T-cell (primary cell): Measurements from ENCODE around the gene ADAMTS12. TPM values are rescaled to one million over a fixed set of nuclear protein-coding genes. Genes with fewer than 3 reads are reported as not detected.

Experiments
- ATAC-seq, 4 experiments: fragments of 200-7000 bp in 3 of 4; fragments of 150-1000 bp in 1 of 4; cut with Tn5 transposase; replicated peaks in 1 of 4; 1 replicate in 3 of 4; 2 replicates in 1 of 4; pipeline ENCODE4 v1.10.0; 2021; ENCODE audit warnings: moderate library complexity in 3 of 4, mild to moderate bottlenecking in 2 of 4, moderate number of reproducible peaks in 1 of 4
- CTCF ChIA-PET, 2 donors: fragments of 300-600 bp; sonication (Branson Sonifier 250); formaldehyde crosslinking; loops; one replicate each; lab custom pipeline; 2022; ENCODE audit warnings: antibody characterized with exemption in 2 of 2; lab: Charles Lee
- POLR2A ChIA-PET, 2 donors: fragments of 300-600 bp; sonication (Branson Sonifier 250); formaldehyde crosslinking; loops; one replicate each; lab custom pipeline; 2022; ENCODE audit warnings: antibody characterized with exemption in 2 of 2; lab: Charles Lee
- DNase-seq, 35 experiments: peaks; one replicate each; pipeline versions ENCODE4 v3.0.0 to v3.0.0-alpha.2; 2013 to 2023
- H3K27ac ChIP-seq: one replicate; pipeline ENCODE4 v1.5.1; 2013; ENCODE audit warnings: low read length
- H3K27me3 ChIP-seq, 2 experiments: replicated peaks in 1 of 2; 1 replicate in 1 of 2; 2 replicates in 1 of 2; pipeline versions ENCODE4 v1.6.1 to v1.7.0; 2013; ENCODE audit warnings: low read length in 1 of 2, mixed read lengths in 1 of 2; ENCODE audit not compliant: control insufficient read depth in 2 of 2, insufficient read depth in 2 of 2; ENCODE audit errors: extremely low read depth in 1 of 2
- H3K36me3 ChIP-seq, 2 donors: 1 replicate in 1 of 2; 2 replicates in 1 of 2; pipeline versions ENCODE4 v1.6.1 to v1.7.0; 2013; ENCODE audit warnings: low read length in 1 of 2; ENCODE audit not compliant: control insufficient read depth in 2 of 2, insufficient read depth in 1 of 2; ENCODE audit errors: extremely low read depth in 1 of 2
- H3K4me1 ChIP-seq, 2 experiments: 1 replicate in 1 of 2; 2 replicates in 1 of 2; pipeline versions ENCODE4 v1.6.1 to v1.7.0; 2013; ENCODE audit warnings: low read length in 2 of 2, mixed read lengths in 1 of 2; ENCODE audit not compliant: insufficient read depth in 2 of 2, control insufficient read depth in 1 of 2; ENCODE audit errors: extremely low read depth in 1 of 2
- H3K4me3 ChIP-seq, 2 donors: 1 replicate in 1 of 2; 2 replicates in 1 of 2; pipeline versions ENCODE4 v1.5.1 to v1.7.0; 2013; ENCODE audit warnings: mild to moderate bottlenecking in 2 of 2, low read length in 1 of 2, moderate library complexity in 1 of 2; ENCODE audit not compliant: control insufficient read depth in 1 of 2; ENCODE audit errors: extremely low read depth in 1 of 2
- H3K9me3 ChIP-seq: 2 replicates; pipeline ENCODE4 v1.7.0; 2013
- H3K27ac Mint-ChIP-seq, 2 donors: one replicate each; pipeline ENCODE4 v1.8.0; 2020 to 2021; ENCODE audit warnings: mild to moderate bottlenecking in 2 of 2, mixed read lengths in 2 of 2
- H3K27me3 Mint-ChIP-seq, 2 donors: one replicate each; pipeline ENCODE4 v1.8.0; 2021 to 2022; ENCODE audit warnings: mixed read lengths in 2 of 2
- H3K36me3 Mint-ChIP-seq: one replicate; pipeline ENCODE4 v1.8.0; 2021; ENCODE audit warnings: mixed read lengths
- H3K4me1 Mint-ChIP-seq, 3 donors: one replicate each; pipeline ENCODE4 v1.8.0; 2020 to 2022; ENCODE audit warnings: mixed read lengths in 3 of 3, mild to moderate bottlenecking in 1 of 3
- H3K4me3 Mint-ChIP-seq, 3 donors: one replicate each; pipeline ENCODE4 v1.8.0; 2020 to 2022; ENCODE audit warnings: mild to moderate bottlenecking in 3 of 3, mixed read lengths in 3 of 3, moderate library complexity in 3 of 3
- H3K9me3 Mint-ChIP-seq, 3 donors: one replicate each; pipeline ENCODE4 v1.8.0; 2020 to 2022; ENCODE audit warnings: mixed read lengths in 3 of 3
- WGBS: methylation state at CpG from one replicate; pipeline ENCODE4 v1.1.5; 2013; ENCODE audit warnings: missing lambda C conversion rate; ENCODE audit not compliant: insufficient coverage; 5-methylcytosine and 5-hydroxymethylcytosine counted together
- total RNA-seq, 35 experiments: library from RNA in 6 of 35; stranded (reverse) in 6 of 35; fragments of 120-200 nt in 1 of 35; gene quantifications; one replicate each; pipeline versions ENCODE4 v1.2.1 to v1.2.4 and lab custom pipeline; 2013 to 2026

The ADAMTS12 gene
- total RNA-seq, 5 donors from 2014 or later (not counting 1 experiment from before 2014, with no cell fraction given) = 0.03 TPM; not detected in 4

GRCh38 chr5:33583332-33583731, 308.5 kb downstream of the ADAMTS12 start:
- H3K36me3 ChIP-seq = no peaks in the 10 kb centered on the region
- peaks cover 2 to 6% of the 10 kb centered on the region in 2 donors for H3K27me3 Mint-ChIP-seq
- no peaks in the 10 kb centered on the region for H3K4me1 Mint-ChIP-seq
- peaks cover 0 to under 1% of the 10 kb centered on the region in 2 experiments for H3K27me3 ChIP-seq
- ChIA-PET CTCF (interaction anchor here in 1 of 2 donors (0.6 kb wide), 1 partner anchor 268 kb away, joined by 3 read pairs; no protein-coding TSS in a partner anchor), POLR2A (no interaction called here)
- no peaks in the 10 kb centered on the region for H3K9me3 Mint-ChIP-seq
- WGBS = 40% methylated on average over 1 of the region's 6 CpGs
- no peaks in the 10 kb centered on the region for H3K4me1 ChIP-seq
- H3K4me3 Mint-ChIP-seq = no peak overlapping the region
- no peaks in the 10 kb centered on the region for H3K9me3 ChIP-seq
- DNase-seq (no peak), ATAC-seq (no peak)
- H3K4me3 ChIP-seq = no peak overlapping the region
- no peaks in the 10 kb centered on the region for H3K36me3 Mint-ChIP-seq
- H3K27ac ChIP-seq = no peak overlapping the region
- no peak overlapping the region for H3K27ac Mint-ChIP-seq

- DNase-seq = no peak
- no peaks in the 10 kb centered on the region for H3K27me3 ChIP-seq
- ChIA-PET POLR2A (no interaction called here), CTCF (no interaction called here)
- no peak overlapping the region for H3K4me3 ChIP-seq
- H3K9me3 Mint-ChIP-seq = no peaks in the 10 kb centered on the region
- H3K27me3 Mint-ChIP-seq = peaks cover 2 to 6% of the 10 kb centered on the region in 2 donors
- no peaks in the 10 kb centered on the region for H3K4me1 Mint-ChIP-seq
- H3K36me3 Mint-ChIP-seq = no peaks in the 10 kb centered on the region
- H3K27ac ChIP-seq = no peak overlapping the region
- H3K4me1 ChIP-seq = no peaks in the 10 kb centered on the region
- 62% methylated on average over 2 of the region's 7 CpGs for WGBS
- no peak overlapping the region for H3K4me3 Mint-ChIP-seq
- H3K9me3 ChIP-seq = no peaks in the 10 kb centered on the region
- ATAC-seq = no peak
- H3K36me3 ChIP-seq = no peaks in the 10 kb centered on the region
- H3K27ac Mint-ChIP-seq = no peak overlapping the region
Measured at GRCh38 chr5:33582417-33582816, 309.4 kb downstream of the ADAMTS12 start.

GRCh38 chr5:33579789-33580188, 312.0 kb downstream of the ADAMTS12 start:
- DNase-seq (no peak), ATAC-seq (no peak)
- Mint-ChIP-seq H3K36me3 (no peaks in the 10 kb centered on the region), H3K4me3 (no peak overlapping the region), H3K9me3 (peaks cover 0 to 2% (median 0%) of the 10 kb centered on the region in 3 donors), H3K27ac (no peak overlapping the region), H3K27me3 (peaks cover 4 to 6% of the 10 kb centered on the region in 2 donors), H3K4me1 (no peaks in the 10 kb centered on the region)
- no peaks in the 10 kb centered on the region for H3K36me3 ChIP-seq
- POLR2A ChIA-PET = interaction anchor here in 1 of 2 donors (0.8 kb wide), 1 partner anchor 65 kb away, joined by 5 read pairs; no protein-coding TSS in a partner anchor
- no CpG with 5 or more reads among the region's 2 CpGs for WGBS
- H3K4me3 ChIP-seq = no peak overlapping the region
- no peak overlapping the region for H3K27ac ChIP-seq
- no peaks in the 10 kb centered on the region for H3K9me3 ChIP-seq
- no peaks in the 10 kb centered on the region for H3K27me3 ChIP-seq
- CTCF ChIA-PET = no interaction called here
- H3K4me1 ChIP-seq = no peaks in the 10 kb centered on the region

- Histone ChIP-seq H3K9me3 (no peaks in the 10 kb centered on the region), H3K4me3 (no peak overlapping the region), H3K36me3 (no peaks in the 10 kb centered on the region), H3K27me3 (no peaks in the 10 kb centered on the region), H3K27ac (no peak overlapping the region), H3K4me1 (no peaks in the 10 kb centered on the region)
- Mint-ChIP-seq H3K27me3 (peaks cover 4 to 6% of the 10 kb centered on the region in 2 donors), H3K9me3 (peaks cover 0 to 2% (median 0%) of the 10 kb centered on the region in 3 donors), H3K27ac (no peak overlapping the region), H3K36me3 (no peaks in the 10 kb centered on the region), H3K4me1 (no peaks in the 10 kb centered on the region), H3K4me3 (no peak overlapping the region)
- ChIA-PET CTCF (no interaction called here), POLR2A (no interaction called here)
- DNase-seq (no peak), ATAC-seq (no peak)
- no CpG with 5 or more reads among the region's 3 CpGs for WGBS
Measured at GRCh38 chr5:33579152-33579551, 312.6 kb downstream of the ADAMTS12 start.

- Histone ChIP-seq H3K36me3 (no peaks in the 10 kb centered on the region), H3K27ac (no peak overlapping the region), H3K27me3 (no peaks in the 10 kb centered on the region), H3K9me3 (no peaks in the 10 kb centered on the region), H3K4me1 (no peaks in the 10 kb centered on the region), H3K4me3 (no peak overlapping the region)
- ATAC-seq (no peak), DNase-seq (no peak)
- H3K36me3 Mint-ChIP-seq = no peaks in the 10 kb centered on the region
- H3K27me3 Mint-ChIP-seq = peaks cover 3 to 4% of the 10 kb centered on the region in 2 donors
- no peak overlapping the region for H3K27ac Mint-ChIP-seq
- peaks cover 0 to 2% (median 0%) of the 10 kb centered on the region in 3 donors for H3K9me3 Mint-ChIP-seq
- H3K4me3 Mint-ChIP-seq = no peak overlapping the region
- 79% methylated on average over 5 of the region's 10 CpGs for WGBS
- CTCF ChIA-PET = interaction anchor here (0.6 to 0.7 kb wide), 2 partner anchors 10 to 31 kb away, joined by 3 to 4 read pairs; no protein-coding TSS in a partner anchor
- POLR2A ChIA-PET = interaction anchor here in 1 of 2 donors (0.5 to 0.6 kb wide), 2 partner anchors 16 to 1551 kb away, joined by 4 to 6 read pairs; no protein-coding TSS in a partner anchor
- no peaks in the 10 kb centered on the region for H3K4me1 Mint-ChIP-seq
Measured at GRCh38 chr5:33576726-33577590, 314.8 kb downstream of the ADAMTS12 start.

GRCh38 chr5:33565324-33565723, 326.5 kb downstream of the ADAMTS12 start:
- Mint-ChIP-seq H3K4me3 (no peak overlapping the region), H3K9me3 (peaks cover 0 to 5% (median 0%) of the 10 kb centered on the region in 3 donors), H3K27ac (no peak overlapping the region), H3K4me1 (no peaks in the 10 kb centered on the region), H3K36me3 (no peaks in the 10 kb centered on the region), H3K27me3 (peaks cover 6 to 19% of the 10 kb centered on the region in 2 donors)
- ChIA-PET POLR2A (no interaction called here), CTCF (interaction anchor here in 1 of 2 donors (0.6 to 0.7 kb wide), 2 partner anchors 174 to 475 kb away, joined by 4 to 5 read pairs; no protein-coding TSS in a partner anchor)
- Histone ChIP-seq H3K4me3 (no peak overlapping the region), H3K27me3 (no peaks in the 10 kb centered on the region), H3K4me1 (no peaks in the 10 kb centered on the region), H3K9me3 (no peaks in the 10 kb centered on the region), H3K36me3 (no peaks in the 10 kb centered on the region), H3K27ac (no peak overlapping the region)
- ATAC-seq (no peak), DNase-seq (no peak)
- no CpG with 5 or more reads among the region's 2 CpGs for WGBS
